Coronary artery (tissue), 2 donors: ENCODE measurements around the gene CCR5AS.

Source experiments
- DNase-seq: peaks from one replicate; pipeline ENCODE4 v3.0.0-alpha.2; 2017; ENCODE audit warnings: low spot score
- H3K27ac ChIP-seq, 2 donors: fragments of 200-600 bp; sonication (generic); one replicate each; pipeline ENCODE4 v1.5.1; 2016 to 2019
- H3K4me3 ChIP-seq: fragments of 200-600 bp; sonication (generic); 2 replicates; pipeline ENCODE4 v1.5.1; 2016; ENCODE audit warnings: mild to moderate bottlenecking, moderate library complexity
- TF ChIP-seq, protein P1 (sequence below): fragments of 200-600 bp; sonication (generic); IDR thresholded peaks from one replicate; pipeline ENCODE4 v1.5.1; 2019; ENCODE audit warnings: antibody characterized with exemption

The CCR5AS gene

GRCh38 chr3:46374755-46375154, 32.1 kb downstream of the CCR5AS start:
- TF ChIP-seq, protein P1, sequence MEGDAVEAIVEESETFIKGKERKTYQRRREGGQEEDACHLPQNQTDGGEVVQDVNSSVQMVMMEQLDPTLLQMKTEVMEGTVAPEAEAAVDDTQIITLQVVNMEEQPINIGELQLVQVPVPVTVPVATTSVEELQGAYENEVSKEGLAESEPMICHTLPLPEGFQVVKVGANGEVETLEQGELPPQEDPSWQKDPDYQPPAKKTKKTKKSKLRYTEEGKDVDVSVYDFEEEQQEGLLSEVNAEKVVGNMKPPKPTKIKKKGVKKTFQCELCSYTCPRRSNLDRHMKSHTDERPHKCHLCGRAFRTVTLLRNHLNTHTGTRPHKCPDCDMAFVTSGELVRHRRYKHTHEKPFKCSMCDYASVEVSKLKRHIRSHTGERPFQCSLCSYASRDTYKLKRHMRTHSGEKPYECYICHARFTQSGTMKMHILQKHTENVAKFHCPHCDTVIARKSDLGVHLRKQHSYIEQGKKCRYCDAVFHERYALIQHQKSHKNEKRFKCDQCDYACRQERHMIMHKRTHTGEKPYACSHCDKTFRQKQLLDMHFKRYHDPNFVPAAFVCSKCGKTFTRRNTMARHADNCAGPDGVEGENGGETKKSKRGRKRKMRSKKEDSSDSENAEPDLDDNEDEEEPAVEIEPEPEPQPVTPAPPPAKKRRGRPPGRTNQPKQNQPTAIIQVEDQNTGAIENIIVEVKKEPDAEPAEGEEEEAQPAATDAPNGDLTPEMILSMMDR, result no peak
- DNase-seq, result no peak

GRCh38 chr3:46372492-46373359, 34.1 kb downstream of the CCR5AS start:
- no peak for DNase-seq
- Histone ChIP-seq H3K27ac (no peak overlapping the region), H3K4me3 (no peak overlapping the region)
- TF ChIP-seq, protein P1, result no peak

More at GRCh38 chr3:46374755-46375154, 32.1 kb downstream of the CCR5AS start:
- no peak overlapping the region for H3K4me3 ChIP-seq
- H3K27ac ChIP-seq, result no peak overlapping the region

- Histone ChIP-seq H3K4me3 (no peak overlapping the region), H3K27ac (no peak overlapping the region)
- TF ChIP-seq, protein P1, result no peak
- no peak for DNase-seq
Observed at GRCh38 chr3:46371519-46372340, 35.1 kb downstream of the CCR5AS start.

DNA sequence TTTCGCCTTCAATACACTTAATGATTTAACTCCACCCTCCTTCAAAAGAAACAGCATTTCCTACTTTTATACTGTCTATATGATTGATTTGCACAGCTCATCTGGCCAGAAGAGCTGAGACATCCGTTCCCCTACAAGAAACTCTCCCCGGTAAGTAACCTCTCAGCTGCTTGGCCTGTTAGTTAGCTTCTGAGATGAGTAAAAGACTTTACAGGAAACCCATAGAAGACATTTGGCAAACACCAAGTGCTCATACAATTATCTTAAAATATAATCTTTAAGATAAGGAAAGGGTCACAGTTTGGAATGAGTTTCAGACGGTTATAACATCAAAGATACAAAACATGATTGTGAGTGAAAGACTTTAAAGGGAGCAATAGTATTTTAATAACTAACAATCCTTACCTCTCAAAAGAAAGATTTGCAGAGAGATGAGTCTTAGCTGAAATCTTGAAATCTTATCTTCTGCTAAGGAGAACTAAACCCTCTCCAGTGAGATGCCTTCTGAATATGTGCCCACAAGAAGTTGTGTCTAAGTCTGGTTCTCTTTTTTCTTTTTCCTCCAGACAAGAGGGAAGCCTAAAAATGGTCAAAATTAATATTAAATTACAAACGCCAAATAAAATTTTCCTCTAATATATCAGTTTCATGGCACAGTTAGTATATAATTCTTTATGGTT, 35.9 kb downstream of the CCR5AS start, which contains the start of gene CCR5:
Gene CCR5, plus strand, starts transcription at position 108 of the 680 bp plus-strand sequence. CDS start 1,957 bp downstream, outside the sequence.
- Histone ChIP-seq H3K27ac (no peak within 1 kb of the TSS), H3K4me3 (no peak within 1 kb of the TSS)
- TF ChIP-seq, protein P1, result no peak
- no peak for DNase-seq

DNA sequence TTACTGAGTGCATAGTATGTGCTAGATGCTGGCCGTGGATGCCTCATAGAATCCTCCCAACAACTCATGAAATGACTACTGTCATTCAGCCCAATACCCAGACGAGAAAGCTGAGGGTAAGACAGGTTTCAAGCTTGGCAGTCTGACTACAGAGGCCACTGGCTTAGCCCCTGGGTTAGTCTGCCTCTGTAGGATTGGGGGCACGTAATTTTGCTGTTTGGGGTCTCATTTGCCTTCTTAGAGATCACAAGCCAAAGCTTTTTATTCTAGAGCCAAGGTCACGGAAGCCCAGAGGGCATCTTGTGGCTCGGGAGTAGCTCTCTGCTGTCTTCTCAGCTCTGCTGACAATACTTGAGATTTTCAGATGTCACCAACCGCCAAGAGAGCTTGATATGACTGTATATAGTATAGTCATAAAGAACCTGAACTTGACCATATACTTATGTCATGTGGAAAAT, 37.2 kb downstream of the CCR5AS start:
- DNase-seq, result no peak
- TF ChIP-seq, protein P1, result no peak
- Histone ChIP-seq H3K4me3 (no peak overlapping the region), H3K27ac (no peak overlapping the region)

DNA sequence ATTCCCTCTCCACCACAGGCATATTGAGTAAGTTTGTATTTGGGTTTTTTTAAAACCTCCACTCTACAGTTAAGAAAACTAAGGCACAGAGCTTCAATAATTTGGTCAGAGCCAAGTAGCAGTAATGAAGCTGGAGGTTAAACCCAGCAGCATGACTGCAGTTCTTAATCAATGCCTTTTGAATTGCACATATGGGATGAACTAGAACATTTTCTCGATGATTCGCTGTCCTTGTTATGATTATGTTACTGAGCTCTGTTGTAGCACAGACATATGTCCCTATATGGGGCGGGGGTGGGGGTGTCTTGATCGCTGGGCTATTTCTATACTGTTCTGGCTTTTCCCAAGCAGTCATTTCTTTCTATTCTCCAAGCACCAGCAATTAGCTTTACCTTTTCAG, 37.7 kb downstream of the CCR5AS start:
- DNase-seq, result no peak
- no peak overlapping the region for H3K4me3 ChIP-seq
- TF ChIP-seq, protein P1, result no peak
- no peak overlapping the region for H3K27ac ChIP-seq
